Endothelial cell of umbilical vein (primary cell): ENCODE measurements around the gene MLEC. TPM values are rescaled to one million over a fixed set of nuclear protein-coding genes. Genes with fewer than 3 reads are reported as not detected.

Experiments
- BruUV-seq: library from RNA; stranded (reverse); fragments of 400-500 nt; replicated peaks from 2 replicates; lab custom pipeline; 2021; lab: Mats Ljungman, UMichigan
- CTCF ChIA-PET: fragments of 300-600, 350-600 bp; sonication (Branson Sonifier 250); formaldehyde crosslinking; loops from one replicate; lab custom pipeline; 2021; ENCODE audit warnings: antibody characterized with exemption, inconsistent platforms; lab: Charles Lee
- POLR2A ChIA-PET: fragments of 300-600, 350-600 bp; sonication (Branson Sonifier 250); formaldehyde crosslinking; loops from one replicate; lab custom pipeline; 2021; ENCODE audit warnings: antibody characterized with exemption, inconsistent platforms; lab: Charles Lee
- DNase-seq: peaks from one replicate; pipeline ENCODE4 v3.0.0-alpha.2; 2011; ENCODE audit warnings: low read depth, low spot score
- FAIRE-seq: peaks from 2 replicates; lab custom pipeline; 2011; peaks lifted over from hg19 to GRCh38; lab: Jason Lieb, UNC
- H2AFZ ChIP-seq: 2 replicates; pipeline ENCODE4 v1.6.0; 2012; ENCODE audit warnings: low read depth, low read length, control low read depth, inconsistent platforms
- H3K27ac ChIP-seq: 2 replicates; pipeline ENCODE4 v1.5.1; 2011; ENCODE audit warnings: low read depth, mild to moderate bottlenecking, control low read depth, low read length, moderate library complexity; ENCODE audit not compliant: insufficient read depth
- H3K27me3 ChIP-seq, 2 experiments: 2 replicates each; pipeline versions ENCODE4 v1.6.0 to v1.6.1; 2011; ENCODE audit warnings: low read length in 2 of 2, mixed read lengths in 1 of 2; ENCODE audit not compliant: control insufficient read depth in 2 of 2, insufficient read depth in 2 of 2
- H3K36me3 ChIP-seq, 2 experiments: 2 replicates in 1 of 2; 3 replicates in 1 of 2; pipeline ENCODE4 v1.5.1; 2011; ENCODE audit warnings: low read length in 2 of 2, mild to moderate bottlenecking in 1 of 2, moderate library complexity in 1 of 2; ENCODE audit not compliant: control insufficient read depth in 2 of 2, insufficient read depth in 2 of 2; ENCODE audit errors: extremely low read depth in 1 of 2
- H3K4me1 ChIP-seq: 3 replicates; pipeline ENCODE4 v1.5.1; 2011; ENCODE audit warnings: mild to moderate bottlenecking, low read length; ENCODE audit not compliant: control insufficient read depth, insufficient read depth; ENCODE audit errors: extremely low read depth
- H3K4me2 ChIP-seq: 2 replicates; pipeline ENCODE4 v1.6.1; 2011; ENCODE audit warnings: low read length, control low read depth, mixed read lengths; ENCODE audit not compliant: insufficient read depth
- H3K4me3 ChIP-seq, 3 experiments: fragments of 200-600 bp in 1 of 3; sonication (generic), shearing (Covaris generic) in 1 of 3; replicated peaks in 1 of 3; 2 replicates each; pipeline ENCODE4 v1.5.1; 2011 to 2016; ENCODE audit warnings: control low read depth in 3 of 3, low read length in 3 of 3, mild to moderate bottlenecking in 2 of 3, inconsistent platforms in 1 of 3, low read depth in 1 of 3, moderate library complexity in 1 of 3; ENCODE audit not compliant: insufficient read depth in 1 of 3
- H3K79me2 ChIP-seq: 2 replicates; pipeline ENCODE4 v1.6.0; 2012; ENCODE audit warnings: low read length, inconsistent platforms; ENCODE audit not compliant: control insufficient read depth, insufficient read depth
- H3K9ac ChIP-seq: replicated peaks from 2 replicates; pipeline ENCODE3; 2011; ENCODE audit warnings: low read length, control low read depth; ENCODE audit not compliant: insufficient read depth; ENCODE audit errors: extremely low read depth
- H3K9me1 ChIP-seq: replicated peaks from 3 replicates; pipeline ENCODE4 v1.6.0; 2011; ENCODE audit warnings: mild to moderate bottlenecking, low read length; ENCODE audit not compliant: control insufficient read depth, insufficient read depth; ENCODE audit errors: extremely low read depth
- H3K9me3 ChIP-seq: replicated peaks from 2 replicates; pipeline ENCODE4 v1.5.1; 2012; ENCODE audit warnings: low read length, inconsistent platforms; ENCODE audit not compliant: control insufficient read depth, insufficient read depth
- H4K20me1 ChIP-seq: replicated peaks from 2 replicates; pipeline ENCODE3; 2011; ENCODE audit warnings: mild to moderate bottlenecking, low read length; ENCODE audit not compliant: control insufficient read depth, insufficient read depth; ENCODE audit errors: extremely low read depth
- CTCF ChIP-seq, 2 donors: IDR thresholded peaks; 1 replicate in 1 of 2; 2 replicates in 1 of 2; pipeline ENCODE4 v1.5.1; 2011; ENCODE audit warnings: low read length in 2 of 2, mild to moderate bottlenecking in 2 of 2, moderate library complexity in 2 of 2, control low read depth in 1 of 2, inconsistent platforms in 1 of 2, low read depth in 1 of 2; ENCODE audit not compliant: insufficient read depth in 1 of 2; ENCODE audit errors: extremely low read depth in 1 of 2
- EZH2 ChIP-seq: IDR thresholded peaks from 2 replicates; pipeline ENCODE4 v1.6.1; 2012; ENCODE audit warnings: borderline replicate concordance, low read depth, mild to moderate bottlenecking, moderate library complexity, low read length, inconsistent platforms; ENCODE audit not compliant: severe bottlenecking
- FOS ChIP-seq: IDR thresholded peaks from 2 replicates; pipeline ENCODE4 v1.6.1; 2011; ENCODE audit warnings: mild to moderate bottlenecking, low read length, moderate library complexity, borderline replicate concordance; ENCODE audit not compliant: insufficient read depth
- GATA2 ChIP-seq: IDR thresholded peaks from 2 replicates; pipeline ENCODE4 v1.7.0; 2011; ENCODE audit warnings: low read depth, mild to moderate bottlenecking, moderate library complexity, mixed read lengths, low read length; ENCODE audit not compliant: insufficient read length, insufficient read depth
- JUN ChIP-seq: IDR thresholded peaks from 2 replicates; pipeline ENCODE4 v1.6.1; 2011; ENCODE audit warnings: borderline replicate concordance, low read depth; ENCODE audit not compliant: insufficient read length, insufficient read depth
- MYC ChIP-seq: IDR thresholded peaks from one replicate; pipeline ENCODE4 v1.6.1; 2011; ENCODE audit warnings: mild to moderate bottlenecking, low read depth, low read length
- POLR2A ChIP-seq: IDR thresholded peaks from 2 replicates; pipeline ENCODE4 v1.6.1; 2012; ENCODE audit warnings: low read depth, mild to moderate bottlenecking, control low read depth, low read length
- POLR2AphosphoS5 ChIP-seq: IDR thresholded peaks from 2 replicates; pipeline ENCODE4 v1.6.1; 2012; ENCODE audit warnings: low read depth, mild to moderate bottlenecking, control low read depth, low read length, moderate library complexity; ENCODE audit not compliant: insufficient read depth
- dilution Hi-C: fragments of 300-500 bp; cut with MboI; formaldehyde crosslinking; loops from one replicate; pipeline ENCODE4 v1.15.0; 2019; ENCODE audit warnings: low sequenced_read_pairs; ENCODE audit not compliant: extremely low pct_ligation_motif_present
- intact Hi-C: fragments of 100-400 bp; cut with micrococcal nuclease; formaldehyde crosslinking; loops from one replicate; pipeline ENCODE4 v1.10.0; 2022
- polyA plus RNA-seq, 4 experiments: library from polyadenylated mRNA; depleted of rRNA in 3 of 4; stranded (reverse) in 3 of 4; unstranded in 1 of 4; fragments of >200 nt; gene quantifications; 2 replicates each; pipeline versions ENCODE4 v1.2.1 to v1.2.3, GENCODE V29; 2011 to 2012; ENCODE audit warnings: missing spikeins in 1 of 4
- total RNA-seq: library from RNA; stranded (reverse); gene quantifications from 2 replicates; pipeline ENCODE4 v1.2.3, GENCODE V29; 2021
- TF ChIP-seq, protein P1 (sequence below): IDR thresholded peaks from 2 replicates; pipeline ENCODE4 v1.6.1; 2011; ENCODE audit not compliant: insufficient read depth, insufficient read length

Gene MLEC
- total and polyA plus RNA-seq, 2 donors (not counting 3 experiments of a cell fraction or from before 2014, with no cell fraction given) = 28.4 to 144 TPM

DNA sequence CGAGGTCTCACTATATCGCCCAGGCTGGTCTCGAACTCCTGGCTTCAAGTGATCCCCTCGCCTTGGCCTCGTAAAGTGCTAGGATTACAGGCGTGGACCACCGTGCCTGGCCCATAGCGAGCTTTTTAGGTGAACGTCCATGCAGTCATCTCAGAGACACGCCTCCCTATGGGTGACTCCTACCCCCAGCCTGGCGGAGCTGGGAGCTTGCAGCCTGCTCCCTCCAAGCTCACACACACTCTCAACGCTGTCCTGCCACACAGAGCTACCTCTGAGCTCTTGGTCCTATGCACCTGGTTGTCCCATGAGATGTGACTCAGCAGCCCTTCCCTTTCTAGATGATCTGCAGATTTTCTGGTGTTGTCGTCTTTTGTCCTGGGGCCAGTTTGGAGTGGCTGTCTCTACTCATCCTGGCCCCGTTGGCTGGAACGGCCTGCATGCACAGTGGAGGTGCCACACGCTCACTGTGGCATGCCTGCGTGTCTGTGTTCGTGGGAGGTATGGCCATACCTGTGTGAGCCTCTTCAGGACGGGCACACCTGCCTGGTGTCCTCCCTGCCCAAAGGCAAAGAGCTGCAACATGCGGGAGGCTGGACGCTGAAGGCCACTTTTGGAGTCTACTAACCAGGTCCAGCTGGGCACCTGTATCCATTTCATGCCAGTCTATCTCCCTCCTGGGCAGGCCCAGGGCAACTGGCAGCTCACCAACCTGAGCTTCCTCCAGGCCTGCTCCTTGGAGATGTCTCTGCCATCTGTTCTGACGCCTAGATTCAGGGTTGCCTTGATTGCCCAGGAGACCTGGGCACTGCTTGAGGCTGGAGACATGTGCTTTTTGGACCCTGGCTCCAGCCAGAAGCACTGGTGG, 28.4 kb upstream of the MLEC start:
- Histone ChIP-seq H3K9me3 (no peaks in the 10 kb centered on the region), H3K9ac (no peak overlapping the region), H3K4me3 (no peak overlapping the region), H3K4me1 (no peaks in the 10 kb centered on the region), H2AFZ (no peak overlapping the region), H3K27ac (no peak overlapping the region), H3K79me2 (no peaks in the 10 kb centered on the region), H3K4me2 (no peak overlapping the region), H4K20me1 (no peaks in the 10 kb centered on the region), H3K36me3 (no peaks in the 10 kb centered on the region), H3K27me3 (peaks cover 2 to 5% of the 10 kb centered on the region in 2 experiments), H3K9me1 (no peaks in the 10 kb centered on the region)
- POLR2A ChIA-PET = interaction anchor here (0.5 kb wide), 1 partner anchor 169 kb away, joined by 3 read pairs; no protein-coding TSS in a partner anchor
- CTCF ChIA-PET = interaction anchor here (5.3 kb wide), 1 partner anchor 10 kb away, joined by 64 read pairs; no protein-coding TSS in a partner anchor
- dilution Hi-C loops = no loop called here
- FAIRE-seq (no peak), DNase-seq (no peak)
- TF ChIP-seq FOS (no peak), JUN (no peak), GATA2 (no peak), POLR2A (no peak), CTCF (IDR thresholded peaks at IDR 0.05; ENCODE audit: extremely low read depth in 1 of 2, insufficient read depth in 1 of 2, low read depth in 1 of 2, low read length in 2 of 2) (no peak), MYC (no peak), EZH2 (no peak), POLR2AphosphoS5 (no peak)
- TF ChIP-seq, protein P1, sequence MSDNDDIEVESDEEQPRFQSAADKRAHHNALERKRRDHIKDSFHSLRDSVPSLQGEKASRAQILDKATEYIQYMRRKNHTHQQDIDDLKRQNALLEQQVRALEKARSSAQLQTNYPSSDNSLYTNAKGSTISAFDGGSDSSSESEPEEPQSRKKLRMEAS = no peak
- no TSS peak for BruUV-seq
- intact Hi-C loops = no loop called here
